WTC11 (cell line): ENCODE results near the gene CD72. TPM values are rescaled to one million over a fixed set of nuclear protein-coding genes. Genes with fewer than 3 reads are reported as not detected.

Source experiments
- ATAC-seq: fragments of 200-7000 bp; cut with Tn5 transposase; 2 replicates; pipeline ENCODE4 v1.10.0; 2021; ENCODE audit warnings: mild to moderate bottlenecking, moderate library complexity
- CTCF ChIA-PET: fragments of 300-600 bp; sonication (Branson Sonifier 250); formaldehyde crosslinking; loops from one replicate; lab custom pipeline; 2021; ENCODE audit warnings: antibody characterized with exemption; lab: Charles Lee
- POLR2A ChIA-PET: fragments of 350-600 bp; sonication (Branson Sonifier 250); formaldehyde crosslinking; loops from one replicate; lab custom pipeline; 2021; ENCODE audit warnings: antibody characterized with exemption; lab: Charles Lee
- DNase-seq: peaks from one replicate; pipeline ENCODE4 v3.0.0; 2021; ENCODE audit warnings: low spot score
- H3K27ac Mint-ChIP-seq: 2 replicates; pipeline ENCODE4 v1.8.0; 2021; ENCODE audit warnings: mixed read lengths
- H3K27me3 Mint-ChIP-seq: 2 replicates; pipeline ENCODE4 v1.8.0; 2021; ENCODE audit warnings: low read depth, mild to moderate bottlenecking, moderate library complexity, mixed read lengths
- H3K36me3 Mint-ChIP-seq: 2 replicates; pipeline ENCODE4 v1.8.0; 2021; ENCODE audit warnings: mixed read lengths
- H3K4me1 Mint-ChIP-seq: 2 replicates; pipeline ENCODE4 v1.8.0; 2022; ENCODE audit warnings: mixed read lengths
- H3K4me3 Mint-ChIP-seq: 2 replicates; pipeline ENCODE4 v1.8.0; 2021; ENCODE audit warnings: mild to moderate bottlenecking, moderate library complexity, mixed read lengths
- H3K9me3 Mint-ChIP-seq: 2 replicates; pipeline ENCODE4 v1.8.0; 2021; ENCODE audit warnings: mixed read lengths
- CREB1 ChIP-seq: sonication (generic); formaldehyde crosslinking; IDR thresholded peaks from 2 replicates; pipeline ENCODE4 v1.8.0; 2023; ENCODE audit warnings: mild to moderate bottlenecking, missing genetic modification reagents
- CREM ChIP-seq: sonication (generic); formaldehyde crosslinking; IDR thresholded peaks from 2 replicates; pipeline ENCODE4 v1.8.1; 2022; ENCODE audit warnings: mild to moderate bottlenecking, missing genetic modification reagents, moderate library complexity
- ETV6 ChIP-seq: sonication (generic); formaldehyde crosslinking; IDR thresholded peaks from 2 replicates; pipeline ENCODE4 v1.8.1; 2022; ENCODE audit warnings: mild to moderate bottlenecking, missing genetic modification reagents
- FOXK1 ChIP-seq: sonication (generic); formaldehyde crosslinking; IDR thresholded peaks from 2 replicates; pipeline ENCODE4 v1.8.0; 2022; ENCODE audit warnings: mild to moderate bottlenecking, moderate library complexity, missing genetic modification reagents
- FOXP1 ChIP-seq: sonication (generic); formaldehyde crosslinking; IDR thresholded peaks from 2 replicates; pipeline ENCODE4 v1.8.0; 2022; ENCODE audit warnings: missing genetic modification reagents, mild to moderate bottlenecking, moderate library complexity, borderline replicate concordance
- GRHL2 ChIP-seq: fragments of 250-450 bp; sonication (Bioruptor Pico); IDR thresholded peaks from 2 replicates; pipeline ENCODE4 v1.8.0; 2022; ENCODE audit warnings: mild to moderate bottlenecking, moderate library complexity; ENCODE audit not compliant: insufficient replicate concordance, severe bottlenecking
- MYBL2 ChIP-seq: sonication (generic); formaldehyde crosslinking; IDR thresholded peaks from 2 replicates; pipeline ENCODE4 v1.8.1; 2023; ENCODE audit warnings: mild to moderate bottlenecking, moderate library complexity, missing genetic modification reagents
- NFE2L1 ChIP-seq: sonication (generic); formaldehyde crosslinking; IDR thresholded peaks from 2 replicates; pipeline ENCODE4 v1.8.1; 2023; ENCODE audit warnings: missing genetic modification reagents
- NFYB ChIP-seq: sonication (generic); formaldehyde crosslinking; conservative IDR thresholded peaks from 2 replicates; pipeline ENCODE4 v1.8.0; 2022; ENCODE audit warnings: low read depth, missing genetic modification reagents
- SP1 ChIP-seq: sonication (generic); formaldehyde crosslinking; conservative IDR thresholded peaks from 2 replicates; pipeline ENCODE4 v1.8.1; 2022; ENCODE audit warnings: missing genetic modification reagents
- ZNF232 ChIP-seq: sonication (generic); formaldehyde crosslinking; IDR thresholded peaks from 2 replicates; pipeline ENCODE4 v1.8.0; 2022; ENCODE audit warnings: mild to moderate bottlenecking, missing genetic modification reagents
- ZNF317 ChIP-seq: sonication (generic); formaldehyde crosslinking; IDR thresholded peaks from 2 replicates; pipeline ENCODE4 v1.8.1; 2023; ENCODE audit warnings: low read depth, mild to moderate bottlenecking, moderate library complexity, missing genetic modification reagents, borderline replicate concordance
- total RNA-seq: library from RNA; stranded (reverse); gene quantifications from 3 replicates; pipeline ENCODE4 v1.2.3, GENCODE V29; 2021
- TF ChIP-seq, protein P1 (sequence below): sonication (generic); formaldehyde crosslinking; IDR thresholded peaks from 2 replicates; pipeline ENCODE4 v1.8.0; 2022; ENCODE audit warnings: mild to moderate bottlenecking, missing genetic modification reagents
- TF ChIP-seq, protein P2 (sequence below): sonication (generic); formaldehyde crosslinking; conservative IDR thresholded peaks from 2 replicates; pipeline ENCODE4 v1.8.1; 2022; ENCODE audit warnings: mild to moderate bottlenecking, missing genetic modification reagents
- TF ChIP-seq, protein P3 (sequence below): sonication (generic); formaldehyde crosslinking; IDR thresholded peaks from 2 replicates; pipeline ENCODE4 v1.8.0; 2022; ENCODE audit warnings: mild to moderate bottlenecking, missing genetic modification reagents
- TF ChIP-seq, protein P4 (sequence below): sonication (generic); formaldehyde crosslinking; IDR thresholded peaks from 2 replicates; pipeline ENCODE4 v1.8.1; 2022; ENCODE audit warnings: missing genetic modification reagents, borderline replicate concordance
- TF ChIP-seq, protein P5 (sequence below): sonication (generic); formaldehyde crosslinking; IDR thresholded peaks from 2 replicates; pipeline ENCODE4 v1.8.1; 2022; ENCODE audit warnings: mild to moderate bottlenecking, moderate library complexity, missing genetic modification reagents
- TF ChIP-seq, protein P6 (sequence below): sonication (generic); formaldehyde crosslinking; IDR thresholded peaks from 2 replicates; pipeline ENCODE4 v1.8.1; 2023; ENCODE audit warnings: mild to moderate bottlenecking, missing genetic modification reagents
- TF ChIP-seq, protein P7 (sequence below): sonication (generic); formaldehyde crosslinking; IDR thresholded peaks from 2 replicates; pipeline ENCODE4 v1.8.1; 2023; ENCODE audit warnings: mild to moderate bottlenecking, missing genetic modification reagents
- TF ChIP-seq, protein P8 (sequence below): sonication (generic); formaldehyde crosslinking; IDR thresholded peaks from 2 replicates; pipeline ENCODE4 v1.8.1; 2023; ENCODE audit warnings: mild to moderate bottlenecking, missing genetic modification reagents, moderate library complexity
- TF ChIP-seq, protein P9 (sequence below): sonication (generic); formaldehyde crosslinking; IDR thresholded peaks from 2 replicates; pipeline ENCODE4 v1.8.1; 2023; ENCODE audit warnings: mild to moderate bottlenecking, moderate library complexity, missing genetic modification reagents

The CD72 gene
- total RNA-seq, 1 experiment from 2014 or later, result 2.9 TPM

DNA sequence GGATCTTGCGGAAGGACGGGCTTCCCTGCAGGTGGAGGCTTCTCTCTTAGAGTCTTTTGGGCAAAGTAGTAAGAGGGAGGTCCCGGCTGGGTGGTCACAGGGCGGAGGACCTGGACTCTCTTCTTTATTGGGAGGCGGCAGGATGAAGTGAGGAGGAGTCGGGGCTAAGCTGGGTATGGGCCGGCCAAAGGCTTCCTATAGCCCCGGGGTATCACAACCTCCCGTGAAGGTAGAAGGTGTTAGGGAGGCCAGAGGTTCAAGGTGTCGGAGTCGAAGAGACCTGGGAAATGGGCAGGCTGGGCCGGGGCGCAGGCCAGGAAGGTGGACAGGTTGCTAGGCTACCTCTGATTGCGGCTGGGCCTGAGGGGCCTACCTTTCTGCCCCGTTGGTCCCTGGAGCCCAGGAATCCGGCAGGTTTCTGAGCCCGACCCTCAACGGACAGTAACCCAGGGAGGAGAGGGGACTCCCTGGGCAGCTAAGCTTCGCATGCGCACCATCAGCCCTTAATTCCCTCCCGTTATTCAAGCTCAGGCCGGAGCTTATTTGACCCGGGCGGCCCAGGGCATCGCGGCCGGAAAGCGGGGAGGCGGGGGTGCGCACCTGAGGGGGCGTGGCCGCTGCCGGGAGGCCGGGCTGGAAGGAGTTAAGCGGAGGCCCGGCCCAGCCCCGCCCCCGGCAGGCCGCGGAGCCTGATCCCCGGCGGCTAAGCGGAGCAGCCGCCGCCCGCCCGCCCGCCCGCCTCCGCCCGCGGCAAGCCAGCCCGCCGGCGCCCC lies 13.4 kb downstream of the CD72 start, which contains the start of gene TESK1:
TESK1 (plus strand) TSS at position 685 of the 773 bp plus-strand sequence. CDS start 358 bp downstream, outside the sequence.
- Mint-ChIP-seq H3K4me3 (peak within 1 kb of the TSS; percentile 99), H3K9me3 (no peaks in the 10 kb centered on the region), H3K27ac (peak within 1 kb of the TSS; percentile 100), H3K36me3 (no peaks in the 10 kb centered on the region), H3K27me3 (peaks cover 5% of the 10 kb centered on the region), H3K4me1 (peaks cover 19% of the 10 kb centered on the region)
- POLR2A ChIA-PET, result interaction anchor here (0.6 to 1.5 kb wide), 5 partner anchors 12 to 209 kb away, joined by 3 to 4 read pairs (median 3); no protein-coding TSS in a partner anchor
- peak; percentile 90 for DNase-seq
- CTCF ChIA-PET, result interaction anchor here (0.6 to 3.3 kb wide), 15 partner anchors 9 to 277 kb away, joined by 3 to 36 read pairs (median 5); partner anchors contain the start of genes ARHGEF39, CCDC107, CD72 and RMRP
- TF ChIP-seq NFYB (CRISPR knock-in tag) (no peak), CREB1 (CRISPR knock-in tag) (no peak), ZNF317 (CRISPR knock-in tag) (no peak), MYBL2 (CRISPR knock-in tag) (no peak), SP1 (CRISPR knock-in tag) (peak; percentile 64; the same call in 1 of the 2 replicates), FOXP1 (CRISPR knock-in tag) (no peak)
- TF ChIP-seq, protein P1, sequence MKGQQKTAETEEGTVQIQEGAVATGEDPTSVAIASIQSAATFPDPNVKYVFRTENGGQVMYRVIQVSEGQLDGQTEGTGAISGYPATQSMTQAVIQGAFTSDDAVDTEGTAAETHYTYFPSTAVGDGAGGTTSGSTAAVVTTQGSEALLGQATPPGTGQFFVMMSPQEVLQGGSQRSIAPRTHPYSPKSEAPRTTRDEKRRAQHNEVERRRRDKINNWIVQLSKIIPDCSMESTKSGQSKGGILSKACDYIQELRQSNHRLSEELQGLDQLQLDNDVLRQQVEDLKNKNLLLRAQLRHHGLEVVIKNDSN, result 0 out of 2 replicates have a peak, but pooled peaks have one; percentile 28
- TF ChIP-seq, protein P2, sequence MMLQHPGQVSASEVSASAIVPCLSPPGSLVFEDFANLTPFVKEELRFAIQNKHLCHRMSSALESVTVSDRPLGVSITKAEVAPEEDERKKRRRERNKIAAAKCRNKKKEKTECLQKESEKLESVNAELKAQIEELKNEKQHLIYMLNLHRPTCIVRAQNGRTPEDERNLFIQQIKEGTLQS (CRISPR knock-in tag), result no peak
- TF ChIP-seq, protein P3, sequence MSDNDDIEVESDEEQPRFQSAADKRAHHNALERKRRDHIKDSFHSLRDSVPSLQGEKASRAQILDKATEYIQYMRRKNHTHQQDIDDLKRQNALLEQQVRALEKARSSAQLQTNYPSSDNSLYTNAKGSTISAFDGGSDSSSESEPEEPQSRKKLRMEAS (CRISPR knock-in tag), result no peak
- TF ChIP-seq, protein P4, sequence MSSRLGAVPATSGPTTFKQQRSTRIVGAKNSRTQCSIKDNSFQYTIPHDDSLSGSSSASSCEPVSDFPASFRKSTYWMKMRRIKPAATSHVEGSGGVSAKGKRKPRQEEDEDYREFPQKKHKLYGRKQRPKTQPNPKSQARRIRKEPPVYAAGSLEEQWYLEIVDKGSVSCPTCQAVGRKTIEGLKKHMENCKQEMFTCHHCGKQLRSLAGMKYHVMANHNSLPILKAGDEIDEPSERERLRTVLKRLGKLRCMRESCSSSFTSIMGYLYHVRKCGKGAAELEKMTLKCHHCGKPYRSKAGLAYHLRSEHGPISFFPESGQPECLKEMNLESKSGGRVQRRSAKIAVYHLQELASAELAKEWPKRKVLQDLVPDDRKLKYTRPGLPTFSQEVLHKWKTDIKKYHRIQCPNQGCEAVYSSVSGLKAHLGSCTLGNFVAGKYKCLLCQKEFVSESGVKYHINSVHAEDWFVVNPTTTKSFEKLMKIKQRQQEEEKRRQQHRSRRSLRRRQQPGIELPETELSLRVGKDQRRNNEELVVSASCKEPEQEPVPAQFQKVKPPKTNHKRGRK (CRISPR knock-in tag), result no peak
- TF ChIP-seq, protein P5, sequence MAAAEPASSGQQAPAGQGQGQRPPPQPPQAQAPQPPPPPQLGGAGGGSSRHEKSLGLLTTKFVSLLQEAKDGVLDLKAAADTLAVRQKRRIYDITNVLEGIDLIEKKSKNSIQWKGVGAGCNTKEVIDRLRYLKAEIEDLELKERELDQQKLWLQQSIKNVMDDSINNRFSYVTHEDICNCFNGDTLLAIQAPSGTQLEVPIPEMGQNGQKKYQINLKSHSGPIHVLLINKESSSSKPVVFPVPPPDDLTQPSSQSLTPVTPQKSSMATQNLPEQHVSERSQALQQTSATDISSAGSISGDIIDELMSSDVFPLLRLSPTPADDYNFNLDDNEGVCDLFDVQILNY, result no peak
- TF ChIP-seq, protein P6, sequence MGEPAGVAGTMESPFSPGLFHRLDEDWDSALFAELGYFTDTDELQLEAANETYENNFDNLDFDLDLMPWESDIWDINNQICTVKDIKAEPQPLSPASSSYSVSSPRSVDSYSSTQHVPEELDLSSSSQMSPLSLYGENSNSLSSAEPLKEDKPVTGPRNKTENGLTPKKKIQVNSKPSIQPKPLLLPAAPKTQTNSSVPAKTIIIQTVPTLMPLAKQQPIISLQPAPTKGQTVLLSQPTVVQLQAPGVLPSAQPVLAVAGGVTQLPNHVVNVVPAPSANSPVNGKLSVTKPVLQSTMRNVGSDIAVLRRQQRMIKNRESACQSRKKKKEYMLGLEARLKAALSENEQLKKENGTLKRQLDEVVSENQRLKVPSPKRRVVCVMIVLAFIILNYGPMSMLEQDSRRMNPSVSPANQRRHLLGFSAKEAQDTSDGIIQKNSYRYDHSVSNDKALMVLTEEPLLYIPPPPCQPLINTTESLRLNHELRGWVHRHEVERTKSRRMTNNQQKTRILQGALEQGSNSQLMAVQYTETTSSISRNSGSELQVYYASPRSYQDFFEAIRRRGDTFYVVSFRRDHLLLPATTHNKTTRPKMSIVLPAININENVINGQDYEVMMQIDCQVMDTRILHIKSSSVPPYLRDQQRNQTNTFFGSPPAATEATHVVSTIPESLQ, result no peak
- peak; percentile 34 for ATAC-seq

DNA sequence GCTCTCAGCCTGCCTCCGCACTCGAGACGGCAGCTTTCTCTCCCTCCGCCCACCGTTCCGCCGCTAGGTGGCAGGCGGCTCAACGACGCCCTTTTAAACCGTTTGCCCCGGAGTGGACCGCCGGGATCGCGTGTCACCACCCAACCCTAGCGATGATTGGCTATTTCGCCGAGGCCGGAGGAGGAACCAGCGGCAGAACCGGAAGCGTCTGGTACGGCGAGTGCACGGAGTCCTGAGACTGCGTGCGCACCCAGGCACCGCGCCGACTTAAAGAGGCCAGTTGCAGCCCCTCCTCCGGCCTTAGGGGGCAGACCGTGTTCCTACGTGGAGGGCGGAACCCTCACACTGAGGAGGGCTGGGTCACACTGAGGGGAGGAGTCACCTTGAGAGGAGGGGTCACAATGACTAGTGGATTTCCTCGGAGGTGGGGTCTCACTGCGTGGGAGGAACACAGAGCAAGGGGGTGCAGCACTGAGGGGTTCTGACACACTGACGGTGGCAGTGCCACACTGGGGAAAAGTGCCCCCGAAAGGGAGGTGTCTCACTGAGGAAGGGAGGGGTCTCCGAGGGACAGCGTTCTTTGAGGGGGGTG lies 14.1 kb downstream of the CD72 start:
- Mint-ChIP-seq H3K36me3 (no peaks in the 10 kb centered on the region), H3K9me3 (no peaks in the 10 kb centered on the region), H3K27ac (peak overlapping the region; percentile 100), H3K27me3 (peaks cover 5% of the 10 kb centered on the region), H3K4me3 (peak overlapping the region; percentile 99), H3K4me1 (peaks cover 25% of the 10 kb centered on the region)
- peak; percentile 99 for DNase-seq
- POLR2A ChIA-PET, result interaction anchor here (0.6 to 1.1 kb wide), 4 partner anchors 42 to 533 kb away, joined by 3 to 4 read pairs (median 4); partner anchors contain the start of gene TLN1
- ATAC-seq, result peak; percentile 89
- CTCF ChIA-PET, result interaction anchor here (0.6 to 3.3 kb wide), 54 partner anchors 8 to 902 kb away, joined by 3 to 36 read pairs (median 4); partner anchors contain the start of genes ARHGEF39, ATOSB, CCDC107 and CD72
- peak; percentile 93 for TF ChIP-seq MYBL2 (CRISPR knock-in tag)
- TF ChIP-seq NFE2L1 (CRISPR knock-in tag), result no peak
- 0 out of 2 replicates have a peak, but pooled peaks have one; percentile 17 for TF ChIP-seq ZNF232
- TF ChIP-seq ETV6 (CRISPR knock-in tag), result peak; percentile 69; the same call in 1 of the 2 replicates
- TF ChIP-seq GRHL2 (CRISPR knock-in tag), result no peak
- TF ChIP-seq, protein P7, sequence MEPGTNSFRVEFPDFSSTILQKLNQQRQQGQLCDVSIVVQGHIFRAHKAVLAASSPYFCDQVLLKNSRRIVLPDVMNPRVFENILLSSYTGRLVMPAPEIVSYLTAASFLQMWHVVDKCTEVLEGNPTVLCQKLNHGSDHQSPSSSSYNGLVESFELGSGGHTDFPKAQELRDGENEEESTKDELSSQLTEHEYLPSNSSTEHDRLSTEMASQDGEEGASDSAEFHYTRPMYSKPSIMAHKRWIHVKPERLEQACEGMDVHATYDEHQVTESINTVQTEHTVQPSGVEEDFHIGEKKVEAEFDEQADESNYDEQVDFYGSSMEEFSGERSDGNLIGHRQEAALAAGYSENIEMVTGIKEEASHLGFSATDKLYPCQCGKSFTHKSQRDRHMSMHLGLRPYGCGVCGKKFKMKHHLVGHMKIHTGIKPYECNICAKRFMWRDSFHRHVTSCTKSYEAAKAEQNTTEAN (CRISPR knock-in tag), result 0 out of 2 replicates have a peak, but pooled peaks have one; percentile 34
- TF ChIP-seq SP1 (CRISPR knock-in tag), result peak; percentile 72
- TF ChIP-seq NFYB (CRISPR knock-in tag), result peak; percentile 54
- peak; percentile 59; the same call in 1 of the 2 replicates for TF ChIP-seq FOXK1 (CRISPR knock-in tag)
- TF ChIP-seq CREM (CRISPR knock-in tag), result 0 out of 2 replicates have a peak, but pooled peaks have one; percentile 52
- TF ChIP-seq, protein P8, sequence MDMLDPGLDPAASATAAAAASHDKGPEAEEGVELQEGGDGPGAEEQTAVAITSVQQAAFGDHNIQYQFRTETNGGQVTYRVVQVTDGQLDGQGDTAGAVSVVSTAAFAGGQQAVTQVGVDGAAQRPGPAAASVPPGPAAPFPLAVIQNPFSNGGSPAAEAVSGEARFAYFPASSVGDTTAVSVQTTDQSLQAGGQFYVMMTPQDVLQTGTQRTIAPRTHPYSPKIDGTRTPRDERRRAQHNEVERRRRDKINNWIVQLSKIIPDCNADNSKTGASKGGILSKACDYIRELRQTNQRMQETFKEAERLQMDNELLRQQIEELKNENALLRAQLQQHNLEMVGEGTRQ (CRISPR knock-in tag), result no peak
- TF ChIP-seq, protein P9, sequence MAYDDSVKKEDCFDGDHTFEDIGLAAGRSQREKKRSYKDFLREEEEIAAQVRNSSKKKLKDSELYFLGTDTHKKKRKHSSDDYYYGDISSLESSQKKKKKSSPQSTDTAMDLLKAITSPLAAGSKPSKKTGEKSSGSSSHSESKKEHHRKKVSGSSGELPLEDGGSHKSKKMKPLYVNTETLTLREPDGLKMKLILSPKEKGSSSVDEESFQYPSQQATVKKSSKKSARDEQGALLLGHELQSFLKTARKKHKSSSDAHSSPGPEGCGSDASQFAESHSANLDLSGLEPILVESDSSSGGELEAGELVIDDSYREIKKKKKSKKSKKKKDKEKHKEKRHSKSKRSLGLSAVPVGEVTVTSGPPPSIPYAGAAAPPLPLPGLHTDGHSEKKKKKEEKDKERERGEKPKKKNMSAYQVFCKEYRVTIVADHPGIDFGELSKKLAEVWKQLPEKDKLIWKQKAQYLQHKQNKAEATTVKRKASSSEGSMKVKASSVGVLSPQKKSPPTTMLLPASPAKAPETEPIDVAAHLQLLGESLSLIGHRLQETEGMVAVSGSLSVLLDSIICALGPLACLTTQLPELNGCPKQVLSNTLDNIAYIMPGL, result peak; percentile 84; the same call in 1 of the 2 replicates
